B cell (primary cell): ENCODE measurements around the gene GNB1. TPM values are rescaled to one million over a fixed set of nuclear protein-coding genes. Genes with fewer than 3 reads are reported as not detected.

Source experiments
- ATAC-seq: fragments of 200-7000 bp; cut with Tn5 transposase; one replicate; pipeline ENCODE4 v1.10.0; 2021; ENCODE audit warnings: low read depth, mild to moderate bottlenecking, moderate number of reproducible peaks, moderate library complexity
- CTCF ChIA-PET: fragments of 350-600 bp; sonication (Branson Sonifier 250); formaldehyde crosslinking; loops from one replicate; lab custom pipeline; 2021; ENCODE audit warnings: antibody characterized with exemption, inconsistent platforms; lab: Charles Lee
- POLR2A ChIA-PET: fragments of 350-600 bp; sonication (Branson Sonifier 250); formaldehyde crosslinking; loops from one replicate; lab custom pipeline; 2021; ENCODE audit warnings: antibody characterized with exemption; lab: Charles Lee
- DNase-seq: peaks from one replicate; pipeline ENCODE4 v3.0.0; 2013
- H2AFZ ChIP-seq: 2 replicates; pipeline ENCODE4 v1.6.1; 2012; ENCODE audit warnings: mild to moderate bottlenecking, low read depth, low read length; ENCODE audit not compliant: insufficient read depth, poor library complexity, severe bottlenecking
- H3K27ac ChIP-seq, 2 donors: 1 replicate in 1 of 2; 2 replicates in 1 of 2; pipeline ENCODE4 v1.5.1; 2012 to 2013; ENCODE audit warnings: low read length in 2 of 2, mild to moderate bottlenecking in 2 of 2, moderate library complexity in 1 of 2
- H3K27me3 ChIP-seq, 4 experiments: fragments of 200-600 bp in 1 of 4; sonication (generic) in 1 of 4; replicated peaks in 1 of 4; 1 replicate in 2 of 4; 2 replicates in 2 of 4; pipeline versions ENCODE4 v1.6.1 to v1.7.0; 2013 to 2016; ENCODE audit warnings: low read length in 3 of 4, mild to moderate bottlenecking in 2 of 4, mixed read lengths in 1 of 4, moderate library complexity in 1 of 4; ENCODE audit not compliant: insufficient read depth in 4 of 4, control insufficient read depth in 3 of 4; ENCODE audit errors: control extremely low read depth in 1 of 4
- H3K36me3 ChIP-seq, 2 experiments: replicated peaks in 1 of 2; 1 replicate in 1 of 2; 2 replicates in 1 of 2; pipeline versions ENCODE4 v1.6.1 to v1.7.1; 2013; ENCODE audit warnings: low read length in 1 of 2; ENCODE audit not compliant: insufficient read depth in 2 of 2, control insufficient read depth in 1 of 2; ENCODE audit errors: control extremely low read depth in 1 of 2, extremely low read depth in 1 of 2
- H3K4me1 ChIP-seq, 2 donors: fragments of 200-600 bp in 1 of 2; sonication (generic) in 1 of 2; 1 replicate in 1 of 2; 2 replicates in 1 of 2; pipeline versions ENCODE4 v1.5.1 to v1.6.1; 2013 to 2017; ENCODE audit warnings: low read length in 2 of 2; ENCODE audit not compliant: control insufficient read depth in 2 of 2, insufficient read depth in 2 of 2
- H3K4me2 ChIP-seq: replicated peaks from 2 replicates; pipeline ENCODE3; 2012; ENCODE audit warnings: mild to moderate bottlenecking, low read depth, low read length; ENCODE audit not compliant: poor library complexity, severe bottlenecking
- H3K4me3 ChIP-seq, 5 experiments: fragments of 200-600 bp in 1 of 5; sonication (generic) in 1 of 5; 1 replicate in 3 of 5; 2 replicates in 2 of 5; pipeline versions ENCODE4 v1.5.1 to v1.7.0; 2011 to 2016; ENCODE audit warnings: low read length in 4 of 5, mild to moderate bottlenecking in 4 of 5, low read depth in 2 of 5, control low read depth in 1 of 5, moderate library complexity in 1 of 5; ENCODE audit not compliant: insufficient read depth in 1 of 5; ENCODE audit errors: control extremely low read depth in 1 of 5, extremely low read depth in 1 of 5
- H3K79me2 ChIP-seq: fragments of 200-600 bp; sonication (generic); one replicate; pipeline ENCODE4 v1.6.0; 2016; ENCODE audit warnings: low read length; ENCODE audit not compliant: control insufficient read depth, insufficient read depth
- H3K9ac ChIP-seq: fragments of 200-600 bp; sonication (generic); 2 replicates; pipeline ENCODE4 v1.6.1; 2017; ENCODE audit warnings: mild to moderate bottlenecking, low read length, moderate library complexity
- H3K9me3 ChIP-seq, 3 donors: one replicate each; pipeline versions ENCODE4 v1.6.1 to v1.7.1; 2013; ENCODE audit warnings: low read length in 2 of 3; ENCODE audit not compliant: control insufficient read depth in 2 of 3, insufficient read depth in 1 of 3; ENCODE audit errors: control extremely low read depth in 1 of 3
- H4K20me1 ChIP-seq: 2 replicates; pipeline ENCODE4 v1.6.0; 2012; ENCODE audit warnings: mild to moderate bottlenecking, low read length; ENCODE audit not compliant: insufficient read depth, control insufficient read depth, poor library complexity, severe bottlenecking
- H3K27ac Mint-ChIP-seq: one replicate; pipeline ENCODE4 v1.8.0; 2021; ENCODE audit warnings: mixed read lengths
- H3K27me3 Mint-ChIP-seq: one replicate; pipeline ENCODE4 v1.8.0; 2021; ENCODE audit warnings: mixed read lengths
- H3K4me1 Mint-ChIP-seq: one replicate; pipeline ENCODE4 v1.8.0; 2021; ENCODE audit warnings: mixed read lengths
- H3K4me3 Mint-ChIP-seq: one replicate; pipeline ENCODE4 v1.8.0; 2021; ENCODE audit warnings: mixed read lengths
- H3K9me3 Mint-ChIP-seq: one replicate; pipeline ENCODE4 v1.8.0; 2022; ENCODE audit warnings: mixed read lengths; ENCODE audit not compliant: insufficient read depth
- CTCF ChIP-seq: fragments of 200-600 bp; IDR thresholded peaks from one replicate; pipeline ENCODE4 v1.8.0; 2022; ENCODE audit warnings: antibody characterized with exemption, mild to moderate bottlenecking
- EZH2 ChIP-seq: IDR thresholded peaks from 2 replicates; pipeline ENCODE4 v1.6.1; 2012; ENCODE audit warnings: borderline replicate concordance, low read depth, mild to moderate bottlenecking, moderate library complexity, low read length; ENCODE audit not compliant: insufficient read depth, poor library complexity, severe bottlenecking
- WGBS: methylation state at CpG from one replicate; pipeline ENCODE4 v1.1.5; 2013; ENCODE audit warnings: missing lambda C conversion rate; ENCODE audit not compliant: insufficient coverage; 5-methylcytosine and 5-hydroxymethylcytosine counted together
- intact Hi-C: fragments of 100-400 bp; cut with micrococcal nuclease; formaldehyde crosslinking; loops from one replicate; pipeline ENCODE4 v1.10.0; 2022
- polyA plus RNA-seq: library from polyadenylated mRNA; depleted of rRNA; stranded (reverse); fragments of >200 nt; gene quantifications from 2 replicates; pipeline ENCODE4 v1.2.3, GENCODE V29; 2012
- total RNA-seq, 2 donors: library from RNA; stranded (reverse); fragments of 120-200 nt in 1 of 2; gene quantifications; 1 replicate in 1 of 2; 2 replicates in 1 of 2; pipeline versions ENCODE4 v1.2.3 to v1.2.4, GENCODE V29; 2013 to 2022

Gene GNB1
- total and polyA plus RNA-seq, 2 donors (not counting 1 experiment from before 2014, with no cell fraction given), result 249 to 269 TPM

DNA sequence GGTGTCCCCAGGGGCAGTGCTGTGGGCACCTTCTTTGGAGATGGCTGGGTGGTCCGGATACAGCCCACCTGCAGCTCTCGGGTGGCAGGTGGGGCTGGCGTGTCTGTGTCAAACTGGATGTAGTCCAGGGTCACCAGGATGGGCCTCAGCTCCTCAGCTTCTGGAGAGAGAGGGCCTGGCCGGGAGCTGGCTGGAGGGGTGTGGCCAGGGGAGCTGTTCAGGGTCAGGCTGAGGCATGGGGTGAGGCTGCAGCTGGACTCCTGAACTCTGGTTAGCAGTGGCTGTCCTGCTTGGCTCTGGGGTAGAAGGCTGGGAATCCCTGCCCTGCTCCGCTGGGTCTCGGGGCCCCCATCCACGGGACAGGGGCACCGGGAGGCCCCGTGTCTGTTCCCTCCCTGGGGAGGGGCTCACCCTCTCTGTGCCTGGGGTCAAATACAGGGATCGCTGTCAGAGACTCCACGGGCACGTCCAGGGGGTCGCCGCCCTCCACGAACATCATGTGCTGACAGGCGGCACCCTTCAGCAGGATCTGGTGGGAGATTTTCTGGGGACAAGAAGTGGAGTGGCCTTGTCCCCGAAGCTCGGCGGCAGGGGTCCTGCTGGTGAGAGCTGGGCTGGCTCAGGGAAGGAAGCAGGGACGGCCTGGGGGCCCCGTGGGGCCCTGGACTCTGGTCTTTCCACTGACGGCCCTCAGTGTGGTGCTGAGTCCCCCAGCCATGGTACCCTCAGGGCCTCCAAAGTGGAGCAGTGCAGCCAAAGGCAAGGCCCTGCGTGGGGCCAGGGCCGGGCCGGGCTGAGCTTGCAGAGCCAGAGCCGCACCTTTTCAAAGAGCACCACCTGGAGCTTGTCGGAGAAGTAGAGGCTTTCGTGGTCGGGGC, 32.3 kb upstream of the GNB1 start:
- intact Hi-C loops, result no loop called here
- ATAC-seq, result no peak
- H3K9me3 Mint-ChIP-seq, result no peaks in the 10 kb centered on the region
- TF ChIP-seq CTCF (no peak), EZH2 (no peak)
- H3K27ac ChIP-seq, result no peak overlapping the region
- H3K9me3 ChIP-seq, result peaks cover 0 to 2% (median 0%) of the 10 kb centered on the region in 3 donors
- H3K36me3 ChIP-seq, result no peaks in the 10 kb centered on the region
- no peaks in the 10 kb centered on the region for H4K20me1 ChIP-seq
- H3K79me2 ChIP-seq, result no peaks in the 10 kb centered on the region
- no peak overlapping the region for H3K4me3 Mint-ChIP-seq
- H3K27me3 ChIP-seq, result peaks cover 0 to 16% (median 0%) of the 10 kb centered on the region in 4 experiments
- DNase-seq, result peak; percentile 27
- WGBS, result 77% methylated on average over 28 of the region's 29 CpGs
- H3K4me1 ChIP-seq, result peaks cover 8 to 15% of the 10 kb centered on the region in 2 donors
- H3K9ac ChIP-seq, result no peak overlapping the region
- peaks cover 7% of the 10 kb centered on the region for H3K27me3 Mint-ChIP-seq
- no peak overlapping the region for H3K4me3 ChIP-seq
- POLR2A ChIA-PET, result no interaction called here
- CTCF ChIA-PET, result no interaction called here
- no peak overlapping the region for H3K27ac Mint-ChIP-seq
- H3K4me2 ChIP-seq, result no peak overlapping the region
- H2AFZ ChIP-seq, result no peak overlapping the region
- peaks cover 4% of the 10 kb centered on the region for H3K4me1 Mint-ChIP-seq

DNA sequence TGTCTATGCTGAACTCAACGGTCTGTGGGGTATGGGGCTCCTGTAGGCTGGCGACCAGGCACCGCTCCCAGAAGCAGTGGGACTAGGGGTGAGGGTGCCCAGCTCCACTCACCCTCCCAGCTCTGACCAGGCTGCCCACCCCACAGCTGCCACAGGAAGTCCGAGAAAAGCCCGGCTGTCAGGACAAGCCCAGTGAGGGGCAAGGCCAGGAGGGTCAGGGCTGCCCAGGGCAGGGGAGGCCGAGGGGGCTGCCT, 31.7 kb upstream of the GNB1 start:
- peaks cover 12 to 20% of the 10 kb centered on the region in 2 donors for H3K4me1 ChIP-seq
- H3K9me3 ChIP-seq, result peaks cover 0 to 5% (median 0%) of the 10 kb centered on the region in 3 donors
- Mint-ChIP-seq H3K27ac (no peak overlapping the region), H3K4me3 (no peak overlapping the region), H3K4me1 (peaks cover 4% of the 10 kb centered on the region), H3K9me3 (no peaks in the 10 kb centered on the region), H3K27me3 (peaks cover 7% of the 10 kb centered on the region)
- DNase-seq (no peak), ATAC-seq (no peak)
- no peaks in the 10 kb centered on the region for H4K20me1 ChIP-seq
- intact Hi-C loops, result no loop called here
- 92% methylated on average over 4 of the region's 6 CpGs for WGBS
- H3K36me3 ChIP-seq, result no peaks in the 10 kb centered on the region
- H3K4me3 ChIP-seq, result no peak overlapping the region
- ChIA-PET POLR2A (no interaction called here), CTCF (no interaction called here)
- TF ChIP-seq CTCF (no peak), EZH2 (no peak)
- no peak overlapping the region for H3K27ac ChIP-seq
- H2AFZ ChIP-seq, result no peak overlapping the region
- H3K79me2 ChIP-seq, result no peaks in the 10 kb centered on the region
- H3K27me3 ChIP-seq, result peaks cover 0 to 16% (median 0%) of the 10 kb centered on the region in 4 experiments
- H3K4me2 ChIP-seq, result no peak overlapping the region
- no peak overlapping the region for H3K9ac ChIP-seq
